ENCODE results near the gene ZCCHC4.

GRCh38 chr4:25377572-25378436 is 65.2 kb downstream of the ZCCHC4 start:
- no peak for TF ChIP-seq GATA2 (IDR thresholded peaks at IDR 0.05; ENCODE audit: low read depth, low read length)
- TF ChIP-seq GATA3 (IDR thresholded peaks at IDR 0.05; ENCODE audit: low read depth, low read length): no peak
